Skeletal muscle satellite cell (primary cell): ENCODE measurements around the gene LRMDA.

Experiments
- H3K27me3 ChIP-seq: 2 replicates; pipeline ENCODE4 v1.7.0; 2013; ENCODE audit warnings: low read length; ENCODE audit not compliant: control insufficient read depth, insufficient read depth
- H3K36me3 ChIP-seq: 2 replicates; pipeline ENCODE4 v1.7.0; 2013; ENCODE audit warnings: mild to moderate bottlenecking, control low read depth, low read length; ENCODE audit not compliant: insufficient read depth
- H3K4me1 ChIP-seq: 2 replicates; pipeline ENCODE4 v1.7.0; 2013; ENCODE audit warnings: low read length; ENCODE audit not compliant: control insufficient read depth, insufficient read depth
- H3K4me2 ChIP-seq: 2 replicates; pipeline ENCODE4 v1.7.0; 2013; ENCODE audit warnings: mild to moderate bottlenecking, low read length
- H3K4me3 ChIP-seq: 2 replicates; pipeline ENCODE4 v1.7.0; 2013; ENCODE audit warnings: low read length
- H3K9ac ChIP-seq: 2 replicates; pipeline ENCODE4 v1.7.0; 2013; ENCODE audit warnings: mild to moderate bottlenecking, low read depth, low read length, moderate library complexity
- H3K9me3 ChIP-seq: replicated peaks from 2 replicates; pipeline ENCODE4 v1.7.0; 2013; ENCODE audit warnings: mild to moderate bottlenecking, control low read depth, low read length

Gene LRMDA

DNA sequence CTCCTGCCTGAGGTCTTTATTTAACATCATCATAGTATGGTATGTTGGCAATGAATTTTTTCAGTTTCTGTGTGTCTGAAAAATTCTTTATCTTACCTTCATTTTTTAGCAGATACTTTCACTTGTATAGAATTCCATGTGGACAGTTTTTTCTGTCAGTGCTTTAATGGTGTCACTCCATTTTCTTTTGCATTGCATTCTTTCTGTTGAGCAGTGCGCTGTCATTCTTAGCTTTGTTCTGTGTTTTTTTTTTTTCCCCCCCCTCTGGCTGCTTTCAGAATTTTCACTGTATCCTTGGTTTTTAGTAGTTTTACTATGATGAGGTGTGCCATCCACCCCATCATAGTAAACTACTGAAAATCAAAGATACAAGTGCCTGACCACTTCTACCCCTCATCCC lies 120.7 kb downstream of the LRMDA start:
- Histone ChIP-seq H3K9me3 (no peaks in the 10 kb centered on the region), H3K9ac (no peak overlapping the region), H3K36me3 (no peaks in the 10 kb centered on the region), H3K27me3 (no peaks in the 10 kb centered on the region), H3K4me2 (no peak overlapping the region), H3K4me3 (no peak overlapping the region), H3K4me1 (no peaks in the 10 kb centered on the region)

DNA sequence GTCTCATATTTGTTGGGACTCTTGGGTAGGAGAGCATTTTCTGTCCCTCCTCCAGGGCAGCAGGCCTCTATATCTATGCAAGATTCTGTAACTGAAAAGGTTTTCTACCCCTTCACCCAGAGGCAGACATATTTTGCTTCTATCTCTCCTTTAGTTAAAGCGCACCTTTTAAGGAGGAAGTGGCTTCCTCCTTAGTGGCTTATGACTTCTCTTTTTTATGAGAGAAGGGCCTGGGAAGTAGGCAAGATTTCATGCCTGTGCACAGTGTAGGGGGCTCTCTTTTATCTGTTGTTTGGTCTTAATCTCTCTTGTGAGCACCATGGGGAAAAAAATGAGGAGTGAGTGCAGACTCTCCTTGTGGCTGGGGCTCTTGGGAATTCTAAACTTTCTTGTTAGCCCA lies 122.1 kb downstream of the LRMDA start:
- H3K36me3 ChIP-seq: no peaks in the 10 kb centered on the region

DNA sequence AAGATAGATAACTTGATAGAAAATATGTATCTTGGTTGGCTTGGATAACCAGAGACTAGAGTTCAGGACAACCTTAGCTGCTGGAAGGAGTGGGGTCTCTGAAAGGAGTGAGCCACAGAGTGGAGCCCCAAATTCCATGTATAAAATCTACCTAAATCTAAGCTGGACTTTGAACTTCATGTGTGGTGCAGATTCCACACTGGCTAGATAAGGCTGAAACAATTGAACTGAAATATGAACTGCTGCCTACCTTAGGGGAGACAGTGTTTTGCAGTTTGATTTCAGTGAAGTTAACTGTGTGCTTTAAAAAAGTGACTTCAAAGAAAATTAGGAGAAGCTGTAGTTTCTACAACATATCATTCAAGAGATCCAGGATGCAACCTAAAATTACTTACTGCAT lies 123.9 kb downstream of the LRMDA start:
- Histone ChIP-seq H3K9ac (no peak overlapping the region), H3K27me3 (no peaks in the 10 kb centered on the region), H3K9me3 (no peaks in the 10 kb centered on the region)

More for the DNA sequence above, 122.1 kb downstream of the LRMDA start:
- no peaks in the 10 kb centered on the region for H3K27me3 ChIP-seq
- no peak overlapping the region for H3K4me3 ChIP-seq
- H3K4me2 ChIP-seq: no peak overlapping the region
- H3K9ac ChIP-seq: no peak overlapping the region
- H3K4me1 ChIP-seq: no peaks in the 10 kb centered on the region
- H3K9me3 ChIP-seq: no peaks in the 10 kb centered on the region

DNA sequence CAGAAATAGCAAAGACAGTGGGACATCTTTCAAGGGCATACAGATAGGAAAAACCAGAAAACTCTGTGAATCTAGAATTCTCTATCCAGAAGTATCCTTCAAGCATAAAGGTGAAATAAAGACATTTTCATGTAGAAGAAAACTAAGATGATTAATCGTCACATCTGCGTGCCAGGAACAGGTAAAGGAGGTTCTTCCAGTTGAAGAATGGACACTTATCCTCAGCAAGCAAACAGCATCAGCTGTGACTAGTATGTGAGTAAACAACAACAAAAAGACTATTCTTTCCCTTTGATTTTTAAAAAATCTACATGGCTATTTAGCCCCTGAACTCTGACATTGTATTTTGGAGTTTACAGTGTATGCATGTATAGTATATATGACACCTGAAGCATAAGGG lies 124.9 kb downstream of the LRMDA start:
- H3K4me2 ChIP-seq: no peak overlapping the region
- no peak overlapping the region for H3K4me3 ChIP-seq
- H3K4me1 ChIP-seq: no peaks in the 10 kb centered on the region

More for the DNA sequence above, 123.9 kb downstream of the LRMDA start:
- Histone ChIP-seq H3K4me3 (no peak overlapping the region), H3K4me2 (no peak overlapping the region), H3K36me3 (no peaks in the 10 kb centered on the region), H3K4me1 (no peaks in the 10 kb centered on the region)

DNA sequence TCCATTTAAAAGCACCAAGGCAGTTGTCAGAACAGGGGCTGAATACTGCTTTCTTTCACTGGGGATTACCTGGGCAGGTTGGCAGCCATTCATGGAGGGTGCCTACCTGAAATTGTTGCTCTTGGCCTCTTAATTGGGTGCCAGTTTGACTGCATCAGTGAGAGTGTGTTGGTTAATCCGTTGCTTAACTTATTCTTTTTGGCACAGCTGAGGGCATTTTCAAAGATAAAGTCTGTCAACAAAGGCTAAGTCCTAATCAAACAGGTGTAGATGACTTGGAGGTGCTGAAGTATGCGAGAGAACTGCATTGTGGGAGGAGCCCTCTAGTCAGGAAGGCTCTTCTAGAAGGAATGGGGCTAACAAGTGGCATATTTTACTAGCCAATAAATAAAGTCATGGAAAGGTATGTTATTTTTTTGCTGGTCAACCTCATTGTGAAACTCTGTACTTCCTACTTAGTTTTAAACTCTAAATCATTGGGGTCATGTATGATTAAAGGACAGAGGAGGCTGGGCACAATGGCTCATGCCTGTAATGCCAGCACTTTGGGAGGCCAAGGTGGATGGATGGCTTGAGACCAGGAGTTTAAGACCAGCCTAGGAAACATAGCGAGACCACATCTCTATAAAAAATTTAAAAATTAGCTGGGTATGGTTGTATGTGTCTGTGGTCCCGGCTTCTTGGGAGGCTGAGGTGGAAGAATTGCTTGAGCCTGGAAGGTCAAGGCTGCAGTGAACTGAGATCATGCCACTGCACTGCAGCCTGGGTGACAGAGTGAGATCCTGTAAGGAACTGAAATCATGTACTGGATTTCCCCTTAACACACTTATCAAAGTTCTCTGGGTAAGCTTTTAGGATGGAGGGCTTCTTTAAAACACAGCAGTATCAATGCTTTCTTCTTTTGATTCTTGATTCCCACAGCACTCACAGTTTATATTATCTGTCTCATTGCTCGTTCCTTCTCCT lies 134.1 kb downstream of the LRMDA start:
- Histone ChIP-seq H3K36me3 (no peaks in the 10 kb centered on the region), H3K4me2 (no peak overlapping the region), H3K27me3 (no peaks in the 10 kb centered on the region), H3K4me3 (no peak overlapping the region), H3K4me1 (no peaks in the 10 kb centered on the region), H3K9me3 (no peaks in the 10 kb centered on the region), H3K9ac (no peak overlapping the region)

More for the DNA sequence above, 124.9 kb downstream of the LRMDA start:
- Histone ChIP-seq H3K36me3 (no peaks in the 10 kb centered on the region), H3K27me3 (no peaks in the 10 kb centered on the region), H3K9ac (no peak overlapping the region), H3K9me3 (no peaks in the 10 kb centered on the region)

DNA sequence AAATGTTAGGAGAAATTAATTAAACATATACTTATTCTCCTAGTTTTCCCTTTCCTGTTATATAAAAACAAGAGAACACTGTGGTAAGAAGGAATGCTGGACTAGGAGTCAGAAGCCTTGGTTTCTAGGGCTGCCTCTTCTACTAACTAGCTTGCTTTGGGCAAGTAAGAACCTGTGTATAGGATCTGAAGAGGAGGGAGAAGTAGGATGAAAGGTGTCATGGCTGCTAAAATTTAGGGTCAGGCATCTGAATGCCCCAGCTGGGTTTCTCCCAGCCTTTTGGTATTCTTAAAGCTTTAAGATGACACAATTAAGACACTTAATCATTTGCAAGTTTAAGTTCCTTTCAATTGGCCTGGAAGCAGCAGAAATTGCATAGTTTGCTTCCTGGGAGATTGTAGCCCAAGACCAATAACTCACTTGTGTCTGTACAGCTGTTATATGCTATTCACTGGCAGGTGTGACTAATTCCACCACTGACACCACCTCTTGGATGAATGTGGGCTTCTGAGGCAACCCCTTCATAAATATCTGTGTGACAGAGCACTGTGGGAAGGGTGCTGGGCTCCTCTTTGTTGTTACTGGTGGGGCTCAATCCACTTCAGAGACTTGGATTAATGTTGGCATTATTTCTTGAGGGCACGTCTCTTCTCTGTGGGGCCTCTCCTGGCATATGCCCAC lies 137.2 kb downstream of the LRMDA start:
- Histone ChIP-seq H3K36me3 (no peaks in the 10 kb centered on the region), H3K27me3 (no peaks in the 10 kb centered on the region), H3K4me1 (no peaks in the 10 kb centered on the region), H3K4me2 (no peak overlapping the region), H3K4me3 (no peak overlapping the region), H3K9me3 (no peaks in the 10 kb centered on the region), H3K9ac (no peak overlapping the region)

DNA sequence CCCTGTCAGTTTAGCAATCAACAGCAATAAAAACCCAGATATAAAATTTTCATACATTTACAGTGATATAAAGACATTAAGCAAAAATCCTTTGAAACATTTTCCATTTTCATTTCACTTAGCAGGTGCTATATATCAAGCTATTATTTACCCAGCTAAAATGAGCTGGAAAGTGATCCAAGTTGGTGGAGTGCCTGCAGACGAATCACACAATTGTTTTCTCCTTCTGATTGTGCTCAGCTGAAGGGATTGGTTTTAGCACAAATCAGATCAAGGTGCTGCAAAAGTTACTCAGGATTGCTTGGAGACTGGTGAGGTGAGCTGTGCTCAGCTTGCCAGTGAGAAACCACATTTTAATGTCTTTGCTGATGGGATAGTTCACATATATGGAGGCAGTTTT lies 138.1 kb downstream of the LRMDA start:
- no peaks in the 10 kb centered on the region for H3K27me3 ChIP-seq
- no peak overlapping the region for H3K4me2 ChIP-seq
- no peak overlapping the region for H3K9ac ChIP-seq
- H3K9me3 ChIP-seq: no peaks in the 10 kb centered on the region
- no peaks in the 10 kb centered on the region for H3K36me3 ChIP-seq
- H3K4me1 ChIP-seq: no peaks in the 10 kb centered on the region
- no peak overlapping the region for H3K4me3 ChIP-seq

DNA sequence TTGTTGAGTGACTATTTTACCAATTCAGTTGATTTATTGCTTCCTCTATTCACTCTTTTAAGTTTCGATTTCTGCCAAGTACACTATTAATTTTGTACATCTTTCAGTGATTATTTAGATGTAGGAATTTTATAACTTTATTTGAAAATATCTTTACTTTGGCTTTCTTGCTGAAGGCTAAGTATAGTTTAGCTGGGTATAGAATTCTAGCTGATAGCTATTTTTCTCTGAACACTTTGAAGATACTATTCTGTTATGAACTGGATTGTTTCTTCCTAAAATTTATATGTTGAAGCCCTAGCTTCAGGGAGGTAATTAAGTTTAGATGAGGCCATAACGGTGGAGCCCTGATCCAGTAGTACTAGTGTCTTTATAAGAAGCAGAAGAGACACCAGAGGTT lies 141.1 kb downstream of the LRMDA start:
- no peaks in the 10 kb centered on the region for H3K9me3 ChIP-seq
- H3K4me1 ChIP-seq: no peaks in the 10 kb centered on the region

DNA sequence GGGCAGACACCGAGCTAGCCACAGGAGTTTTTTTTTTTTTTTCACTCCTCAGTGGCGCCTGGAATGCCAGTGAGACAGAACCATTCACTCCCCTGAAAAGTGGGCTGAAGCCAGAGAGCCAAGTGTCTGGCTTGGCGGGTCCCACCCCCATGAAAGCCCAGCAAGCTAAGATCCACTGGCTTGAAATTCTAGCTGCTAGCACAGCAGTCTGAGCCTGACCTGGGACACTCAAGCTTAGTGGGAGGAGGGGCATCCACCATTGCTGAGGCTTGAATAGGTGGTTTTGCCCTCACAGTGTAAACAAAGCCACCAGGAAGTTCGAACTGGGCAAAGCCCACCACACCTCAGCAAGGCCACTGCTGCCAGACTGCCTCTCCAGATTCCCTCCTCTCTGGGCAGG lies 144.5 kb downstream of the LRMDA start:
- no peaks in the 10 kb centered on the region for H3K9me3 ChIP-seq
- no peaks in the 10 kb centered on the region for H3K27me3 ChIP-seq
- H3K4me3 ChIP-seq: no peak overlapping the region
- no peaks in the 10 kb centered on the region for H3K4me1 ChIP-seq
- H3K4me2 ChIP-seq: no peak overlapping the region
- H3K9ac ChIP-seq: no peak overlapping the region
- H3K36me3 ChIP-seq: no peaks in the 10 kb centered on the region

More for the DNA sequence above, 141.1 kb downstream of the LRMDA start:
- no peaks in the 10 kb centered on the region for H3K36me3 ChIP-seq
- H3K4me3 ChIP-seq: no peak overlapping the region
- H3K9ac ChIP-seq: no peak overlapping the region
- no peaks in the 10 kb centered on the region for H3K27me3 ChIP-seq
- H3K4me2 ChIP-seq: no peak overlapping the region

DNA sequence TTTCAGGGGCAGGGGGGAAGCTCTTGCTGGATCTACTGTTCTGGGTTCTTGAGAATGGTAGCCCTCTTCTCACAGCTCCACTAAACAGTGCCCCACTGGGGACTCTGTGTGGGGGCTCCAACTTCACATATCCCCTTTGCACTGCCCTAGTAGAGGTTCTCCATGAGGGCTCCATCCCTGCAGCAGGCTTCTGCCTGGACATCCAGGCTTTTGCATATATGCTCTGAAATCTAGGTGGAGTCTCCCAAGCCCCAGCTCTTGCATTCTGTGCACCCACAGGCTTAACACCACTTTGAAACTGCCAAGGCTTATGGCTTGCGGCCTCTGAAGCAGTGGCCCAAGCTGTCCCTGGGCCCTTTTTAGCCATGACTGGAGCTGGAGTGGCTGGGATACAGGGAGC lies 150.7 kb downstream of the LRMDA start:
- Histone ChIP-seq H3K36me3 (no peaks in the 10 kb centered on the region), H3K9ac (no peak overlapping the region), H3K4me1 (no peaks in the 10 kb centered on the region), H3K9me3 (no peaks in the 10 kb centered on the region), H3K27me3 (no peaks in the 10 kb centered on the region), H3K4me3 (no peak overlapping the region), H3K4me2 (no peak overlapping the region)

DNA sequence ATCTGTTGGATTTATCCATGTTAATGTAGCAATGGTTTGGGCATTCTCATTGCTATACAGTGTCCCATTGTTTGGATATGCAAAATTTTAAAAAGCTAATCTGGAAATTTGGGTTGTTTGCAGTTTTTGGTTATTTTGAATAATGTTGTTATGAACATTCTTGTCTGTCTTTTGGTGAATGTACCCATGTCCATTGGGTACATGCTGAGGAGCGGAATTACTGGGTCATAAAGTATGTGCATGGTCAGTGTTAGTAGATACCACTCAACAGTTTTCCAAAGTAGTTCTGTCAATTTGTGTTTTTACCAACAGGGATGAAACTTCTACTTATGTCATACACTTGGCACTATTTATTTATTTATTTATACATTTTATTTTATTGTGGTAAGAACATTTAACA lies 153.9 kb downstream of the LRMDA start:
- Histone ChIP-seq H3K4me1 (no peaks in the 10 kb centered on the region), H3K27me3 (peaks cover 6% of the 10 kb centered on the region), H3K36me3 (no peaks in the 10 kb centered on the region), H3K4me2 (no peak overlapping the region), H3K9me3 (no peaks in the 10 kb centered on the region), H3K4me3 (no peak overlapping the region), H3K9ac (no peak overlapping the region)
